Endometrial microvascular endothelial cells (primary cell): ENCODE results near the gene RBM33. TPM values are rescaled to one million over a fixed set of nuclear protein-coding genes. Genes with fewer than 3 reads are reported as not detected.

ENCODE experiments used
- in situ Hi-C: cut with HindIII; loops from 2 replicates; pipeline ENCODE4 v1.10.0; 2017; ENCODE audit warnings: low sequenced_read_pairs, low pct_unique_long_range_greater_than_20kb; ENCODE audit errors: inconsistent ontology term
- total RNA-seq: library from RNA; depleted of rRNA; stranded (reverse); fragments of >200 nt; gene quantifications from one replicate; pipeline ENCODE4 v1.2.3, GENCODE V29; 2015; ENCODE audit errors: inconsistent ontology term

The RBM33 gene
- total RNA-seq, 1 donor from 2014 or later: 12.4 TPM

GRCh38 chr7:155755026-155755425 is 110.6 kb downstream of the RBM33 start:
- in situ Hi-C loops: no loop called here

GRCh38 chr7:155756322-155756721 is 111.9 kb downstream of the RBM33 start:
- in situ Hi-C loops: no loop called here

- in situ Hi-C loops: no loop called here
Observed at GRCh38 chr7:155758348-155758747, 113.9 kb downstream of the RBM33 start.

- in situ Hi-C loops: no loop called here
Observed at GRCh38 chr7:155759740-155760430, 115.4 kb downstream of the RBM33 start.

GRCh38 chr7:155761162-155761561 is 116.7 kb downstream of the RBM33 start:
- in situ Hi-C loops: no loop called here

- in situ Hi-C loops: no loop called here
Observed at GRCh38 chr7:155762036-155762435, 117.6 kb downstream of the RBM33 start.

- in situ Hi-C loops: no loop called here
Observed at GRCh38 chr7:155762655-155763054, 118.2 kb downstream of the RBM33 start.

GRCh38 chr7:155763122-155763521 is 118.7 kb downstream of the RBM33 start:
- in situ Hi-C loops: no loop called here

- in situ Hi-C loops: no loop called here
Observed at GRCh38 chr7:155763691-155764437, 119.4 kb downstream of the RBM33 start.

GRCh38 chr7:155764438-155764793 is 120.0 kb downstream of the RBM33 start:
- in situ Hi-C loops: no loop called here

- in situ Hi-C loops: no loop called here
Observed at GRCh38 chr7:155765458-155765857, 121.0 kb downstream of the RBM33 start.

GRCh38 chr7:155766386-155766785 is 121.9 kb downstream of the RBM33 start:
- in situ Hi-C loops: no loop called here

- in situ Hi-C loops: no loop called here
Observed at GRCh38 chr7:155766966-155767916, 122.8 kb downstream of the RBM33 start.

- in situ Hi-C loops: no loop called here
Observed at GRCh38 chr7:155769701-155770100, 125.2 kb downstream of the RBM33 start.

GRCh38 chr7:155770241-155770640 is 125.8 kb downstream of the RBM33 start:
- in situ Hi-C loops: no loop called here

- in situ Hi-C loops: no loop called here
Observed at GRCh38 chr7:155773531-155773930, 129.1 kb downstream of the RBM33 start.

- in situ Hi-C loops: no loop called here
Observed at GRCh38 chr7:155774947-155775346, 130.5 kb downstream of the RBM33 start.

- in situ Hi-C loops: no loop called here
Observed at GRCh38 chr7:155775691-155776090, 131.2 kb downstream of the RBM33 start.

GRCh38 chr7:155776606-155777005 is 132.1 kb downstream of the RBM33 start:
- in situ Hi-C loops: no loop called here
